ENCODE data around the gene CHAC1. TPM values are rescaled to one million over a fixed set of nuclear protein-coding genes. Genes with fewer than 3 reads are reported as not detected.

CHAC1 gene
- total RNA-seq, 2 donors from 2014 or later: 6.8 to 9.0 TPM

DNA sequence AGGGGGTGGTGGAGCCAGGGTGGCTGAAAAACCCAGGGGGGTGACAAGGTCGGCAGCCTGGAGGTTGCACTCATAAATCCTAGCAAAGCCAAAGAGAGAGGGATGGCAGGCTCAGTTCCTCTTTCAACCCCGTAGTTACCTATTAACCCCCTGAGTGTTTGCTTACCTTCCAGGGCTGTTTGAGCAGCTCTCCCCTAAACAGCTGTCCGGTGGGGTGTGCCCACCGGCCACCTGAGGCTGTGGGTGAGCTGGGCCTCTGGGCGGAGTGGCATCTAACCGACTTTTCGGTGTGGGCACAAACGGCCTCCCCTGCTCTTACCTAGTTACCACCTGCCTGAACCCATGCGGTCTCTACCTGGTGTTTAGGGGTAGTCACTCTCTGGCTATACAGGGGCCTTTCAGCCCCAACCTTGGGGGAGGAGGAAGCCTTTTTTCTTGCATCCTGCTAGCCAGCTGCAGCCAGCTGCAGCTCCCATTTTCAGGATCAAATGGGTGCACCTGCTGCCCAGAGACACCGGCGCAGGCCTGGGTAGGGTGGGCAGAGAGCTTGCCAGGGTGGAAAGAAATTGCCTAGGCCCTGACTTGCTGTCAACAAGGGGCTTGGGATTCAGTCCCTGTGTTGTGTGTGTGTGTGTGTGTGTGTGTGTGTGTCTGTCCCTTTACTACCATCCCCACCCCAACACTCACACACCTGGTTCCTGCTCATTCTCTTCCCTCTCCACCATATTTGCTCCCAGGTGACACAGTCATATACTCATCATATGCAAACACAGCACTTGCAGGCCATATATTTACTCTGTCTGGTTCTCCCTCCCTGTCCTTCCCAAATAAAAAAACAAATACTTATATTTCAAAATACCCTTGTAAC, 20.4 kb upstream of the CHAC1 start:
- WGBS, 2 experiments (ENCODE audit: insufficient coverage in 1 of 2, insufficient read length in 1 of 2): 76 to 78% methylated on average over 6 to 11 of the region's 11 CpGs
- TF ChIP-seq, protein P1, sequence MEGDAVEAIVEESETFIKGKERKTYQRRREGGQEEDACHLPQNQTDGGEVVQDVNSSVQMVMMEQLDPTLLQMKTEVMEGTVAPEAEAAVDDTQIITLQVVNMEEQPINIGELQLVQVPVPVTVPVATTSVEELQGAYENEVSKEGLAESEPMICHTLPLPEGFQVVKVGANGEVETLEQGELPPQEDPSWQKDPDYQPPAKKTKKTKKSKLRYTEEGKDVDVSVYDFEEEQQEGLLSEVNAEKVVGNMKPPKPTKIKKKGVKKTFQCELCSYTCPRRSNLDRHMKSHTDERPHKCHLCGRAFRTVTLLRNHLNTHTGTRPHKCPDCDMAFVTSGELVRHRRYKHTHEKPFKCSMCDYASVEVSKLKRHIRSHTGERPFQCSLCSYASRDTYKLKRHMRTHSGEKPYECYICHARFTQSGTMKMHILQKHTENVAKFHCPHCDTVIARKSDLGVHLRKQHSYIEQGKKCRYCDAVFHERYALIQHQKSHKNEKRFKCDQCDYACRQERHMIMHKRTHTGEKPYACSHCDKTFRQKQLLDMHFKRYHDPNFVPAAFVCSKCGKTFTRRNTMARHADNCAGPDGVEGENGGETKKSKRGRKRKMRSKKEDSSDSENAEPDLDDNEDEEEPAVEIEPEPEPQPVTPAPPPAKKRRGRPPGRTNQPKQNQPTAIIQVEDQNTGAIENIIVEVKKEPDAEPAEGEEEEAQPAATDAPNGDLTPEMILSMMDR (conservative IDR thresholded peaks at IDR 0.05): no peak
- H3K27ac ChIP-seq (ENCODE audit: low read depth, low read length): no peak overlapping the region
- H3K4me1 ChIP-seq (ENCODE audit: control insufficient read depth, insufficient read depth, low read length): peaks cover 5% of the 10 kb centered on the region
- Mint-ChIP-seq H3K9me3 (no peaks in the 10 kb centered on the region), H3K27ac (no peak overlapping the region), H3K27me3 (ENCODE audit: insufficient read depth) (peaks cover 86% of the 10 kb centered on the region), H3K4me3 (no peak overlapping the region), H3K36me3 (ENCODE audit: low read depth) (no peaks in the 10 kb centered on the region), H3K4me1 (peaks cover 36% of the 10 kb centered on the region)
- peaks cover 85% of the 10 kb centered on the region for H3K27me3 ChIP-seq (ENCODE audit: control insufficient read depth, insufficient read depth, low read length, poor library complexity, severe bottlenecking)
- no peaks in the 10 kb centered on the region for H3K36me3 ChIP-seq (ENCODE audit: control insufficient read depth, insufficient read depth, low read length)
- no peaks in the 10 kb centered on the region for H3K9me3 ChIP-seq (ENCODE audit: control insufficient read depth, low read length)
- no peak overlapping the region for H3K4me3 ChIP-seq (ENCODE audit: low read length)
- no peak for DNase-seq
- H3K9ac ChIP-seq (ENCODE audit: extremely low read depth, low read length, poor library complexity, severe bottlenecking): no peak overlapping the region

GRCh38 chr15:40933517-40933902, 19.8 kb upstream of the CHAC1 start:
- 79 to 84% methylated on average over 3 of the region's 3 CpGs for WGBS, 2 experiments (ENCODE audit: insufficient coverage in 1 of 2, insufficient read length in 1 of 2)
- Histone ChIP-seq H3K4me1 (ENCODE audit: control insufficient read depth, insufficient read depth, low read length) (peaks cover 5% of the 10 kb centered on the region), H3K9ac (ENCODE audit: extremely low read depth, low read length, poor library complexity, severe bottlenecking) (no peak overlapping the region), H3K9me3 (ENCODE audit: control insufficient read depth, low read length) (no peaks in the 10 kb centered on the region), H3K4me3 (ENCODE audit: low read length) (no peak overlapping the region), H3K27ac (ENCODE audit: low read depth, low read length) (no peak overlapping the region), H3K27me3 (ENCODE audit: control insufficient read depth, insufficient read depth, low read length, poor library complexity, severe bottlenecking) (peaks cover 79% of the 10 kb centered on the region), H3K36me3 (ENCODE audit: control insufficient read depth, insufficient read depth, low read length) (no peaks in the 10 kb centered on the region)
- Mint-ChIP-seq H3K4me3 (no peak overlapping the region), H3K27me3 (ENCODE audit: insufficient read depth) (peaks cover 84% of the 10 kb centered on the region), H3K36me3 (ENCODE audit: low read depth) (no peaks in the 10 kb centered on the region), H3K4me1 (peaks cover 36% of the 10 kb centered on the region), H3K9me3 (no peaks in the 10 kb centered on the region), H3K27ac (no peak overlapping the region)
- no peak for DNase-seq
- TF ChIP-seq, protein P1 (conservative IDR thresholded peaks at IDR 0.05): no peak

- Histone ChIP-seq H3K27me3 (ENCODE audit: control insufficient read depth, insufficient read depth, low read length, poor library complexity, severe bottlenecking) (peaks cover 69% of the 10 kb centered on the region), H3K4me3 (ENCODE audit: low read length) (no peak overlapping the region), H3K4me1 (ENCODE audit: control insufficient read depth, insufficient read depth, low read length) (peaks cover 5% of the 10 kb centered on the region), H3K27ac (ENCODE audit: low read depth, low read length) (no peak overlapping the region), H3K9ac (ENCODE audit: extremely low read depth, low read length, poor library complexity, severe bottlenecking) (no peak overlapping the region), H3K36me3 (ENCODE audit: control insufficient read depth, insufficient read depth, low read length) (no peaks in the 10 kb centered on the region), H3K9me3 (ENCODE audit: control insufficient read depth, low read length) (no peaks in the 10 kb centered on the region)
- DNase-seq: no peak
- Mint-ChIP-seq H3K36me3 (ENCODE audit: low read depth) (no peaks in the 10 kb centered on the region), H3K4me1 (peaks cover 34% of the 10 kb centered on the region), H3K27ac (no peak overlapping the region), H3K9me3 (no peaks in the 10 kb centered on the region), H3K4me3 (no peak overlapping the region), H3K27me3 (ENCODE audit: insufficient read depth) (peaks cover 80% of the 10 kb centered on the region)
- WGBS, 2 experiments (ENCODE audit: insufficient coverage in 1 of 2, insufficient read length in 1 of 2): 91 to 93% methylated on average over 3 to 6 of the region's 6 CpGs
- TF ChIP-seq, protein P1 (conservative IDR thresholded peaks at IDR 0.05): no peak
Observed at GRCh38 chr15:40934457-40934856, 18.8 kb upstream of the CHAC1 start.

Data from endodermal cell (in vitro differentiated cells).